HepG2 (cell line): ENCODE data around the gene NBPF1. TPM values are rescaled to one million over a fixed set of nuclear protein-coding genes. Genes with fewer than 3 reads are reported as not detected.
A peak's percentile ranks its signal among the peaks of the same experiment; 100 is the strongest.
"Not testable (repeated sequence)": the region's sequence is repeated elsewhere in the genome, so short reads cannot be mapped to it uniquely, and the experiment has no call there.

ENCODE experiments used
- ASH2L ChIP-seq: fragments of 300-600, 200-600 bp; sonication (generic); IDR thresholded peaks from 2 replicates; pipeline ENCODE4 v1.7.0; 2017; ENCODE audit warnings: low read depth, mild to moderate bottlenecking, moderate library complexity, mixed read lengths, low read length; ENCODE audit not compliant: insufficient read length
- ATF7-NPFF ChIP-seq: sonication (generic); formaldehyde crosslinking; IDR thresholded peaks from 2 replicates; pipeline ENCODE4 v1.8.1; 2023; ENCODE audit warnings: mild to moderate bottlenecking, low read depth, missing genetic modification reagents, moderate library complexity
- CREM ChIP-seq, 2 experiments: sonication (generic) in 1 of 2; formaldehyde crosslinking in 1 of 2; IDR thresholded peaks; 2 replicates each; pipeline versions ENCODE4 v1.4.0 to v1.6.1; 2016 to 2020; ENCODE audit warnings: antibody characterized with exemption in 1 of 2, mild to moderate bottlenecking in 1 of 2, missing genetic modification reagents in 1 of 2
- GATAD1 ChIP-seq: IDR thresholded peaks from 2 replicates; pipeline ENCODE4 v1.6.1; 2016; ENCODE audit warnings: missing genetic modification reagents, missing compliant biosample characterization
- IRF2 ChIP-seq: IDR thresholded peaks from 2 replicates; pipeline ENCODE4 v1.6.1; 2018; ENCODE audit warnings: missing genetic modification reagents, missing compliant biosample characterization
- JDP2 ChIP-seq: sonication (generic); formaldehyde crosslinking; IDR thresholded peaks from 2 replicates; pipeline ENCODE4 v1.8.1; 2022; ENCODE audit warnings: missing genetic modification reagents, borderline replicate concordance
- JUNB ChIP-seq: sonication (generic); formaldehyde crosslinking; IDR thresholded peaks from 2 replicates; pipeline ENCODE4 v1.8.0; 2022; ENCODE audit warnings: missing genetic modification reagents, mild to moderate bottlenecking, borderline replicate concordance
- JUND ChIP-seq: sonication (generic); formaldehyde crosslinking; IDR thresholded peaks from 2 replicates; pipeline ENCODE4 v1.8.0; 2022; ENCODE audit warnings: mild to moderate bottlenecking, missing genetic modification reagents
- KDM3A ChIP-seq: IDR thresholded peaks from 2 replicates; pipeline ENCODE4 v1.6.1; 2018; ENCODE audit warnings: low read depth, missing compliant biosample characterization
- NFIC ChIP-seq: IDR thresholded peaks from 2 replicates; pipeline ENCODE4 v1.6.1; 2012; ENCODE audit warnings: mild to moderate bottlenecking, low read length, inconsistent platforms
- NFYB ChIP-seq: sonication (generic); formaldehyde crosslinking; IDR thresholded peaks from 2 replicates; pipeline ENCODE4 v1.4.0; 2020; ENCODE audit warnings: missing genetic modification reagents
- NR2F6 ChIP-seq, 2 experiments: IDR thresholded peaks; 2 replicates each; pipeline ENCODE4 v1.6.1; 2016; ENCODE audit warnings: antibody characterized with exemption in 1 of 2, mild to moderate bottlenecking in 1 of 2
- POLR2AphosphoS2 ChIP-seq: IDR thresholded peaks from 2 replicates; pipeline ENCODE4 v1.6.1; 2011; ENCODE audit warnings: low read depth, low read length, improper control_type of control experiment
- POLR2G ChIP-seq: fragments of 200-400 bp; formaldehyde crosslinking; IDR thresholded peaks from 2 replicates; pipeline ENCODE4 v1.6.1; 2018; ENCODE audit warnings: mild to moderate bottlenecking, low read depth, low read length, moderate library complexity
- SAFB2 ChIP-seq: sonication (generic); formaldehyde crosslinking; IDR thresholded peaks from 2 replicates; pipeline ENCODE4 v1.5.1; 2020; ENCODE audit warnings: missing genetic modification reagents, low read depth, mild to moderate bottlenecking, borderline replicate concordance
- SMAD1 ChIP-seq: sonication (generic); formaldehyde crosslinking; IDR thresholded peaks from 2 replicates; pipeline ENCODE4 v1.4.0; 2020; ENCODE audit warnings: missing genetic modification reagents, low read depth, mild to moderate bottlenecking, borderline replicate concordance
- SP2 ChIP-seq: sonication (generic); formaldehyde crosslinking; IDR thresholded peaks from 2 replicates; pipeline ENCODE4 v1.5.1; 2020; ENCODE audit warnings: mild to moderate bottlenecking, missing genetic modification reagents
- TEAD3 ChIP-seq: optimal IDR thresholded peaks from 2 replicates; pipeline ENCODE3; 2016; ENCODE audit warnings: borderline replicate concordance
- THAP11 ChIP-seq: IDR thresholded peaks from 2 replicates; pipeline ENCODE4 v1.6.1; 2016; ENCODE audit warnings: missing biosample characterization, missing genetic modification reagents
- TOE1 ChIP-seq: sonication (generic); formaldehyde crosslinking; IDR thresholded peaks from 2 replicates; pipeline ENCODE4 v1.4.0; 2020; ENCODE audit warnings: mild to moderate bottlenecking, missing genetic modification reagents
- YEATS2 ChIP-seq: sonication (generic); formaldehyde crosslinking; IDR thresholded peaks from 2 replicates; pipeline ENCODE4 v1.4.0; 2020; ENCODE audit warnings: missing genetic modification reagents, borderline replicate concordance
- ZNF350 ChIP-seq: sonication (generic); formaldehyde crosslinking; IDR thresholded peaks from 2 replicates; pipeline ENCODE4 v1.4.0; 2020; ENCODE audit warnings: mild to moderate bottlenecking, low read depth, missing genetic modification reagents, borderline replicate concordance
- ZNF501 ChIP-seq: sonication (generic); formaldehyde crosslinking; IDR thresholded peaks from 2 replicates; pipeline ENCODE4 v1.5.1; 2020; ENCODE audit warnings: mild to moderate bottlenecking, moderate library complexity, missing genetic modification reagents
- ZNF589 ChIP-seq: sonication (generic); formaldehyde crosslinking; conservative IDR thresholded peaks from 2 replicates; pipeline ENCODE4 v1.8.0; 2022; ENCODE audit warnings: mild to moderate bottlenecking, moderate library complexity, missing genetic modification reagents
- polyA plus RNA-seq, 8 experiments: library from polyadenylated mRNA; depleted of rRNA in 3 of 8; stranded (reverse) in 7 of 8; unstranded in 1 of 8; fragments of >200 nt; fragmentation: Illumina TruSeq in 4 of 8; extraction: Trizol in 4 of 8; gene quantifications; 2 replicates each; pipeline versions ENCODE4 v1.2.1 to v1.2.3, GENCODE V29; 2011 to 2016; ENCODE audit warnings: low read depth in 4 of 8, missing spikeins in 1 of 8, mixed read lengths in 1 of 8; ENCODE audit not compliant: insufficient read depth in 1 of 8
- total RNA-seq, 5 experiments: library from RNA; depleted of rRNA; stranded (reverse); fragments of >200 nt; fragmentation: Illumina TruSeq; extraction: Trizol; gene quantifications; 2 replicates each; pipeline ENCODE4 v1.2.3, GENCODE V29; 2016; ENCODE audit warnings: low read depth in 1 of 5
- TF ChIP-seq, protein P1 (sequence below), 2 experiments: sonication (generic) in 1 of 2; formaldehyde crosslinking in 1 of 2; IDR thresholded peaks; 2 replicates each; pipeline versions ENCODE4 v1.4.0 to v1.6.1; 2018 to 2020; ENCODE audit warnings: missing genetic modification reagents in 2 of 2, borderline replicate concordance in 1 of 2, low read depth in 1 of 2, mild to moderate bottlenecking in 1 of 2, missing biosample characterization in 1 of 2

The NBPF1 gene
- total and polyA plus RNA-seq, 2 of the 13 experiments (the other 11 are each of a cell fraction or from before 2014, with no cell fraction given), result 30.3 to 35.6 TPM

DNA sequence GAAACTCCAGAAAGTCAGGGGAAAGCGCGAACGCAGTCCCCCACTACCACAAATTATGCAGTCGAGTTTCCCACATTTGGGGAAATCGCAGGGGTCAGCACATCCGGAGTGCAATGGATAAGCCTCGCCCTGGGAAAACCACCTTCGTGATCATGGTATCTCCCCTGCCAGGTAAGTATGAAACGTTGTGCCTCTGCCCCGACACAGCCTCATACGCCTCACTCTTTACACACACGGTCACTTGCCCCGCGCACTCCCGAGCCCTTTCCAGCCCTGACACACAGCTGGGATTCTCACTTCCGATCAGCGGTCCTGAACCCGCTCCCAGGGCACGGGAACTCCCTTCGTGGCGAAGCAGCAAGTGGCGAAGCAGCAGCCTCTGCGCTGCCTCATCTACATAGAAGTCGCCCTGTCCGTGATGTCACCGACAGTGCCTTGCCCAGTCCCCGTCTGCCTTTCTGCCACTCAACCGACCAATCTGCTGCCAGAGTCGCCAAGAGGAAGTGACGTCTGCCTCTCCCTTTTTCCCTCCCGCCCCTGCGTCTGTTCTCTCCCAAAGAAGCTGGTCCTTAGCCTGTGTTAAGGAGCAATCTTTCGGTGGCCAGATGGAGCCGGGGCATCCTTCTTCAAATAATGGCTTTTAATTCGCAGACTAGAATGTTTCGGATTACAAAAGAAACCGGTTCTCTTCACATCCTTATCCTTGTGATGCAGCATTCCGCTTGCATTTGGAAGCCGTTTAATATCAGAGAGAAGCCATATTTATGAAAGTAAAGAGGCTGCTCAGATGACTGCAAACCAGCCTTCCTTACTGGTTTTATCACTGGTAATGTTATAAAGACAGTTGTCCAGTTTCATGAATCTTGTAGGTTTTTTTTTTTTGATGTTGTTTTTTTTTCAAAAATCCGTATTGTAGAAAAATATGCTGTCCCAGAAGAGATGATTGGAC lies 99.0 kb downstream of the NBPF1 start, which contains the start of gene RNU1-1 (continued):
- TF ChIP-seq POLR2G (peak; percentile 77), THAP11 (CRISPR knock-in tag) (peak; percentile 54; the same call in 1 of the 2 replicates), JUND (CRISPR knock-in tag) (0 out of 2 replicates have a peak, but pooled peaks have one; percentile 39), ASH2L (peak; percentile 21), TEAD3 (CRISPR knock-in tag) (peak; percentile 65), YEATS2 (CRISPR knock-in tag) (0 out of 2 replicates have a peak, but pooled peaks have one; percentile 34), GATAD1 (CRISPR knock-in tag) (peak; percentile 68), IRF2 (CRISPR knock-in tag) (peak; percentile 10; the same call in 1 of the 2 replicates), ZNF589 (CRISPR knock-in tag) (0 out of 2 replicates have a peak, but pooled peaks have one; percentile 34), TOE1 (CRISPR knock-in tag) (peak; percentile 8), KDM3A (0 out of 2 replicates have a peak, but pooled peaks have one; percentile 64), SP2 (CRISPR knock-in tag) (peak; percentile 79), CREM (IDR thresholded peaks at IDR 0.05) (peak; percentile 83), JUNB (CRISPR knock-in tag) (peak; percentile 49; the same call in 1 of the 2 replicates), JDP2 (CRISPR knock-in tag) (0 out of 2 replicates have a peak, but pooled peaks have one; percentile 0), POLR2AphosphoS2 (peak; percentile 43; the same call in 1 of the 2 replicates), ZNF350 (CRISPR knock-in tag) (peak; percentile 56; the same call in 1 of the 2 replicates), ZNF501 (CRISPR knock-in tag) (0 out of 2 replicates have a peak, but pooled peaks have one; percentile 47), NFYB (CRISPR knock-in tag) (peak; percentile 74), ATF7-NPFF (CRISPR knock-in tag) (0 out of 2 replicates have a peak, but pooled peaks have one; percentile 42), NR2F6 (IDR thresholded peaks at IDR 0.05) (0 out of 2 replicates have a peak, but pooled peaks have one; percentile 6), SMAD1 (CRISPR knock-in tag) (0 out of 2 replicates have a peak, but pooled peaks have one; percentile 36), SAFB2 (CRISPR knock-in tag) (0 out of 2 replicates have a peak, but pooled peaks have one; percentile 13), NFIC (peak; percentile 53; the same call in 1 of the 2 replicates)
- TF ChIP-seq, protein P1, sequence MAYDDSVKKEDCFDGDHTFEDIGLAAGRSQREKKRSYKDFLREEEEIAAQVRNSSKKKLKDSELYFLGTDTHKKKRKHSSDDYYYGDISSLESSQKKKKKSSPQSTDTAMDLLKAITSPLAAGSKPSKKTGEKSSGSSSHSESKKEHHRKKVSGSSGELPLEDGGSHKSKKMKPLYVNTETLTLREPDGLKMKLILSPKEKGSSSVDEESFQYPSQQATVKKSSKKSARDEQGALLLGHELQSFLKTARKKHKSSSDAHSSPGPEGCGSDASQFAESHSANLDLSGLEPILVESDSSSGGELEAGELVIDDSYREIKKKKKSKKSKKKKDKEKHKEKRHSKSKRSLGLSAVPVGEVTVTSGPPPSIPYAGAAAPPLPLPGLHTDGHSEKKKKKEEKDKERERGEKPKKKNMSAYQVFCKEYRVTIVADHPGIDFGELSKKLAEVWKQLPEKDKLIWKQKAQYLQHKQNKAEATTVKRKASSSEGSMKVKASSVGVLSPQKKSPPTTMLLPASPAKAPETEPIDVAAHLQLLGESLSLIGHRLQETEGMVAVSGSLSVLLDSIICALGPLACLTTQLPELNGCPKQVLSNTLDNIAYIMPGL (CRISPR knock-in tag; IDR thresholded peaks at IDR 0.05; ENCODE audit: borderline replicate concordance in 1 of 2, low read depth in 1 of 2), result peak in 1 of 2 experiments; percentile 10; a peak in 1 of 4 replicates
- TF ChIP-seq CREM, NR2F6 (CRISPR knock-in tag; IDR thresholded peaks at IDR 0.05): not testable (repeated sequence)
